ENCODE results near the gene STAT5A. TPM values are rescaled to one million over a fixed set of nuclear protein-coding genes. Genes with fewer than 3 reads are reported as not detected.

STAT5A gene
- total RNA-seq, 4 donors from 2014 or later, result 30.7 to 69.2 (median 33.9) TPM

- Histone ChIP-seq H3K36me3 (no peaks in the 10 kb centered on the region), H3K4me3 (no peak overlapping the region), H3K9me3 (no peaks in the 10 kb centered on the region), H3K27ac (no peak overlapping the region), H3K4me1 (no peaks in the 10 kb centered on the region), H3K27me3 (no peaks in the 10 kb centered on the region)
- no peak for DNase-seq
- intact Hi-C loops (cut with DNase I; ENCODE audit: low total_unique reads), result no loop called here
- TF ChIP-seq CTCF (IDR thresholded peaks at IDR 0.05), result no peak
- no peak for TF ChIP-seq POLR2A (IDR thresholded peaks at IDR 0.05)
Observed at GRCh38 chr17:42339221-42339620, 50.9 kb downstream of the STAT5A start.

- Histone ChIP-seq H3K36me3 (no peaks in the 10 kb centered on the region), H3K27ac (no peak overlapping the region), H3K27me3 (no peaks in the 10 kb centered on the region), H3K4me3 (no peak overlapping the region), H3K4me1 (no peaks in the 10 kb centered on the region), H3K9me3 (no peaks in the 10 kb centered on the region)
- no peak for DNase-seq
- TF ChIP-seq CTCF (IDR thresholded peaks at IDR 0.05) (no peak), POLR2A (IDR thresholded peaks at IDR 0.05) (no peak)
- intact Hi-C loops (cut with DNase I; ENCODE audit: low total_unique reads), result no loop called here
Observed at GRCh38 chr17:42340691-42341127, 52.4 kb downstream of the STAT5A start.

GRCh38 chr17:42341568-42341967 is 53.3 kb downstream of the STAT5A start:
- H3K36me3 ChIP-seq, result no peaks in the 10 kb centered on the region
- H3K27ac ChIP-seq, result no peak overlapping the region
- intact Hi-C loops (cut with DNase I; ENCODE audit: low total_unique reads), result no loop called here
- H3K4me3 ChIP-seq, result no peak overlapping the region
- no peaks in the 10 kb centered on the region for H3K27me3 ChIP-seq
- H3K9me3 ChIP-seq, result no peaks in the 10 kb centered on the region
- no peaks in the 10 kb centered on the region for H3K4me1 ChIP-seq
- DNase-seq, result no peak
- TF ChIP-seq POLR2A (IDR thresholded peaks at IDR 0.05), result no peak

GRCh38 chr17:42342242-42343008 is 54.1 kb downstream of the STAT5A start:
- Histone ChIP-seq H3K9me3 (no peaks in the 10 kb centered on the region), H3K4me3 (no peak overlapping the region), H3K4me1 (peaks cover 0 to 2% of the 10 kb centered on the region in 2 donors), H3K27me3 (no peaks in the 10 kb centered on the region), H3K27ac (no peak overlapping the region), H3K36me3 (no peaks in the 10 kb centered on the region)
- DNase-seq, result no peak
- intact Hi-C loops (cut with DNase I; ENCODE audit: low total_unique reads), result no loop called here
- TF ChIP-seq CTCF (IDR thresholded peaks at IDR 0.05), result no peak
- no peak for TF ChIP-seq POLR2A (IDR thresholded peaks at IDR 0.05)

- H3K4me3 ChIP-seq, result no peak overlapping the region
- no peak for DNase-seq
- H3K4me1 ChIP-seq, result peaks cover 0 to 7% of the 10 kb centered on the region in 2 donors
- no peaks in the 10 kb centered on the region for H3K27me3 ChIP-seq
- intact Hi-C loops (cut with DNase I; ENCODE audit: low total_unique reads), result no loop called here
- H3K27ac ChIP-seq, result no peak overlapping the region
- H3K9me3 ChIP-seq, result no peaks in the 10 kb centered on the region
- H3K36me3 ChIP-seq, result no peaks in the 10 kb centered on the region
- TF ChIP-seq POLR2A (IDR thresholded peaks at IDR 0.05), result no peak
Observed at GRCh38 chr17:42345396-42346073, 57.2 kb downstream of the STAT5A start.

GRCh38 chr17:42346481-42346880 is 58.2 kb downstream of the STAT5A start:
- no peak overlapping the region for H3K4me3 ChIP-seq
- H3K4me1 ChIP-seq, result peaks cover 0 to 7% of the 10 kb centered on the region in 2 donors
- H3K9me3 ChIP-seq, result no peaks in the 10 kb centered on the region
- TF ChIP-seq POLR2A (IDR thresholded peaks at IDR 0.05) (no peak), CTCF (IDR thresholded peaks at IDR 0.05) (no peak)
- H3K27ac ChIP-seq, result peak overlapping the region; percentile 81 to 82
- no peaks in the 10 kb centered on the region for H3K36me3 ChIP-seq
- intact Hi-C loops (cut with DNase I; ENCODE audit: low total_unique reads), result no loop called here
- no peak for DNase-seq
- H3K27me3 ChIP-seq, result no peaks in the 10 kb centered on the region

All from uterus (tissue), 4 donors.